ENCODE results near the gene METTL4.

METTL4 gene

DNA sequence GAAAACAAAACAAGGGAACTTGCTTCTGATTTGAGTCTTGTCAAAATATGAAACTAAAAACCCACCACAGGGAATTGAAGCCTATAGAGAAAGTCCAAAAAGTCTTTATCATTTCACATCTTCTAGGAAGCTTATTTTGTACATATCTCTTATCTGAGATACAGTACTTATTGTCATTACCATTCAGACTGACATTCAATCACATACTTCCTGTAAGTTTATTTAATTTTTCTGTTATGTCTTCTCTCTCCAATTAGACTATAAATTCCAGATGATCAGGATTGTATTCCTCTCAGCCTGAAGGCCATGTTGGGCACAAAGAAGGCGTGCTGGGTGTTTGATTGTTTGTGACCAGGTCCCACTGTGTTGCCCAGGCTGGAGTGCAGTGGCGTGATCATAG, 59.2 kb downstream of the METTL4 start:
- TF ChIP-seq, protein P1, sequence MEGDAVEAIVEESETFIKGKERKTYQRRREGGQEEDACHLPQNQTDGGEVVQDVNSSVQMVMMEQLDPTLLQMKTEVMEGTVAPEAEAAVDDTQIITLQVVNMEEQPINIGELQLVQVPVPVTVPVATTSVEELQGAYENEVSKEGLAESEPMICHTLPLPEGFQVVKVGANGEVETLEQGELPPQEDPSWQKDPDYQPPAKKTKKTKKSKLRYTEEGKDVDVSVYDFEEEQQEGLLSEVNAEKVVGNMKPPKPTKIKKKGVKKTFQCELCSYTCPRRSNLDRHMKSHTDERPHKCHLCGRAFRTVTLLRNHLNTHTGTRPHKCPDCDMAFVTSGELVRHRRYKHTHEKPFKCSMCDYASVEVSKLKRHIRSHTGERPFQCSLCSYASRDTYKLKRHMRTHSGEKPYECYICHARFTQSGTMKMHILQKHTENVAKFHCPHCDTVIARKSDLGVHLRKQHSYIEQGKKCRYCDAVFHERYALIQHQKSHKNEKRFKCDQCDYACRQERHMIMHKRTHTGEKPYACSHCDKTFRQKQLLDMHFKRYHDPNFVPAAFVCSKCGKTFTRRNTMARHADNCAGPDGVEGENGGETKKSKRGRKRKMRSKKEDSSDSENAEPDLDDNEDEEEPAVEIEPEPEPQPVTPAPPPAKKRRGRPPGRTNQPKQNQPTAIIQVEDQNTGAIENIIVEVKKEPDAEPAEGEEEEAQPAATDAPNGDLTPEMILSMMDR (IDR thresholded peaks at IDR 0.05): no peak
- no peak overlapping the region for H3K4me3 ChIP-seq
- DNase-seq (ENCODE audit: low spot score): no peak
- no peak overlapping the region for H3K27ac ChIP-seq

DNA sequence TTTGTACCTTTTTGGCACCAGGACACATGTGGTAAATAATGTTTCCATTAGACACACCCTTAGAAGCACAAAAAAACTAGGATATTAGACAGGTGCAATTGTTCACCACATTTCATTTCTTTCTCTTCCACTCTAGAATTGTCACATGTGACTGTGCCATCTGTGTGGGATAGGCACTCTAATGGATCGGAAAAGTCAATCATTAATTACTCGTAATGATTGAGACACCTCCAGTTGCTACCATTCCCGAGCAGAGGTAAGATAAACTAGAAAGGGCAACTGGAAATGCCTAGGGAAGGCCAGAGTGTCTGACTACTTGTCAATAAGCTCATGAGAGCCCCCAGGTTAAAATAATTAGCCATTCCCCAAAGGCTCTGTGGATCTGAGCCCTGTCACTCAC, 59.9 kb downstream of the METTL4 start:
- DNase-seq (ENCODE audit: low spot score): no peak
- Histone ChIP-seq H3K27ac (no peak overlapping the region), H3K4me3 (no peak overlapping the region)
- TF ChIP-seq, protein P1 (IDR thresholded peaks at IDR 0.05): no peak

DNA sequence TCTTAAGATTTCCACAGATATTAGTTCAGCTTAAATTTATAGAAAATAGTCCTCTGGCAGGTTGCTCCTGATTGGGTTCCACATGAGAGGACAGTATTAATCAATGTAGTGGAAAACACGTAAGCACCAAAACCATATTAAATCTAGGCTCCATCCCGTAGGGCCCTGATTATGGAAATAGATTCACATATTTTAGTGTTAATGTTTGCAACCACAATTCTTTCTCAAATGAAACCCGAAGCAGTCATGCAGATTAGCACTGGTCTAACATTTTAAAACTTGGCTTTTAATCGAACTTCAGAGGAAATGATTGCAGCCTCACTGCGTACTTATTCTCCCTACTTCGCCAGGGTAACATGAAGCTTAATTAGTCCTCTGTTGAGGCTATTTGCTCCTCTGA, 60.9 kb downstream of the METTL4 start:
- no peak for DNase-seq (ENCODE audit: low spot score)
- no peak overlapping the region for H3K4me3 ChIP-seq
- TF ChIP-seq, protein P1 (IDR thresholded peaks at IDR 0.05): no peak
- no peak overlapping the region for H3K27ac ChIP-seq

DNA sequence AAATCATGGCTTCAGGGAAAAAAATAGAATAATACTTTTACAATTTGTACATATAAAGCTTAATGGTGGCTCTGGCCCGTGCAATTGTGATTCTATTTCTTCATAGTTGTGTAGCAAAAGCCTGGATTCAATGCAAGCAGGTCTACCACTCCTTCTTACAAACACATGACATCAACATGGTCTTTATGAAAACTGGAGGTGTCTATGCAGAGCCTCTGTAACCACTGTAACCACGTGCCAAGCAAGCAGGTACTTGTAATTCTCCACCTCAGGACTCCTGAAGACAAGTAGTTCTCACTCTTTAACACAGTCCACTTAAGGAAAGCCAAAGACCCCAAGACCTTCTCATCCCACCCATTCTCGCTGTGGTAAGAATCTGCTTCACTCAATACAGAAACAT, 62.6 kb downstream of the METTL4 start:
- no peak for DNase-seq (ENCODE audit: low spot score)
- TF ChIP-seq, protein P1 (IDR thresholded peaks at IDR 0.05): no peak
- Histone ChIP-seq H3K27ac (no peak overlapping the region), H3K4me3 (no peak overlapping the region)

DNA sequence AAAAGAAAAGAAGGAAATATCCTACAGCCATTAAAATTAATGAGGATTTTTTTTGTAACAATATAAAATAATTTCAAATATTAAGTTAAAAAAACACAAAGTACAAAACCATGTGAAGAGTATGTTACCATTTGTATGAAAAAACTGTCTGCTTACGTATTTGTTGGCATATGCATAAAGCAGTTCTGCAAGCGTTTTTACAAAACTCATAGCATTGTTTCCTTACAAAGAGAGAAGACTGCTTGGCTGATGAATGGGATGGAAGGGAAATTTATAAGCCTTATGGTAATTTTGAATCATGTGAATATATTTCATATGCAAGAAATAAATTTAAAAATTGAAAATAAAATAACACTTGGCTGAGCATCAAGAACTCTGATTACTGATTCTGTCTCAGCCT, 63.1 kb downstream of the METTL4 start:
- TF ChIP-seq, protein P1 (IDR thresholded peaks at IDR 0.05): no peak

DNA sequence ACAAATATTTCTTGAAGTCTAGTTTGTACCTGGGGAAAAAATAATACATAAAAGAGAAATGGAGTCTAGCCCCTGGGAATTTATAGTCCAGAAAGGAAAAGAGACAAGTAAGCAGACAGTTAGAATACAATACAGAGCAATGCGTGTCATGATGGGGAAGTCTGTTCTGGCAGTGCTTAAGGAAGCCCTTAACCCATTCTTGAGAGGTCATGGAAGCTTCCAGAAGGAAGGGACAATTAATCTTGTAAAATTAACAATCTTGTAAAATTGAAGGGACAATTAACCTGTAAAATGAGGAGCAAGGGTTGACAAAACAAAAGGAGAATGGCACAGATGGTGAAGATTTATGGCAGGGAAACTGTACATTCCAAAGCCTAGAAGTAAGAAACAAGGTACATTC, 66.7 kb downstream of the METTL4 start:
- H3K4me3 ChIP-seq: no peak overlapping the region
- TF ChIP-seq, protein P1 (IDR thresholded peaks at IDR 0.05): no peak
- no peak overlapping the region for H3K27ac ChIP-seq
- no peak for DNase-seq (ENCODE audit: low spot score)

More for the DNA sequence above, 63.1 kb downstream of the METTL4 start:
- DNase-seq (ENCODE audit: low spot score): no peak
- Histone ChIP-seq H3K4me3 (no peak overlapping the region), H3K27ac (no peak overlapping the region)

DNA sequence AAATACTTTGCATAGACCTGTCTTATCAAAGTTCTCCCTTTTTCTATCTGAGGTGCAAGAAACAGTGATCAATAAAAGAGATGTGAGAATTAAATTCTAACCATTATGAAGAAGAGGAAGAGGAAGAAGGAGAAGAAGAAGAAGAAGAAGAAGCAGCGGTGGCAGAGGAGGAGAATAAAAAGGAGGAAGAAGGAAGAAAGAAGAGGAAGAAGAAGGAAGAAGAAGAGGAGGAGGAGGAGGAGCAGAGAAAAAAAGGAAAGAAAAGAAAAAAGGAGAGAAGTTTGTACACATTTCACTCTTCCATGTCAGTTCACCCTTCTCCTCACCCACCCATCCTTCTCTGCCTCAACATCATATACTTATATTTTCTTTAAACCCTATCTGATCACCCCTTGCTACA, 68.4 kb downstream of the METTL4 start:
- TF ChIP-seq, protein P1 (IDR thresholded peaks at IDR 0.05): no peak
- DNase-seq (ENCODE audit: low spot score): no peak
- H3K27ac ChIP-seq: no peak overlapping the region

More for the DNA sequence above, 68.4 kb downstream of the METTL4 start:
- H3K4me3 ChIP-seq: no peak overlapping the region
